ENCODE measurements around the gene CTBP1. TPM values are rescaled to one million over a fixed set of nuclear protein-coding genes. Genes with fewer than 3 reads are reported as not detected.

CTBP1 gene
- polyA plus RNA-seq, 1 donor (not counting 4 experiments of a cell fraction or from before 2014, with no cell fraction given) = 46.9 TPM

DNA sequence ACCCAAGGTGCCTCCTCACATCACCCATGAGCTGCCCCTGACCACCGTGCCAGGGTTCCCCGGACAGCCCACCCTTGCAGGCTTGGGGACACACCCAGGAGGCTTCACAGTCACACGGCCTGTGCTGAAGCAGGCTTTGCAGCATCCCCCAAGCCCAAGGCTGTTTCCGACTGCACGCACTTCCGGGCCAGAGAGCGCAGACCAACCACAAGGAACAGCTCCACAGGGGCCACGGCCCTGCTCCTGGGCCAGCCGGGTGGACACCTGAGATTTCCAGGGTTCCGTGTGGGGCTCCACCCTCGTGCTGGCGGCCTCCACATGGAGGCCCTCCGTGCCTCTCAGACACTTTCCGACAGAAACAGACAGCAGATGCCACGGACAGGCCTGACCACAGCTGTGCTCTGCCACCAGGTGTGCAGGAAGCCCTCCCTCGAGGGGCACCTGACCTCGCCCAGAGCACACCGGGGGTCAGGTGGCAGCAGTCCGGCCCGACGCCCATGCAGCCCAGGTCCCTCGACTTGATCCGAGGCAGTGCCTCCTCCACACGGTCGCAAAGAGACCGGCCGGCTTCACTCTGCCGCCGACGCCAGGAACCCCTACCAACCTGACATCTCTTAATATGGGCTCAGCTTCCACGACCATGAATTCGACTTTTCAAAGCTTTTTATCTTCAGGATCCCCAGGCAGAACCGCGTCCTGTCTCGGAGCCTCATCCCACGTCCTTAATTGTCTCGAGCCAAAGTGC is 8.0 kb downstream of the CTBP1 start:
- dilution Hi-C loops (cut with MboI; ENCODE audit: extremely low pct_ligation_motif_present, low sequenced_read_pairs) = no loop called here

DNA sequence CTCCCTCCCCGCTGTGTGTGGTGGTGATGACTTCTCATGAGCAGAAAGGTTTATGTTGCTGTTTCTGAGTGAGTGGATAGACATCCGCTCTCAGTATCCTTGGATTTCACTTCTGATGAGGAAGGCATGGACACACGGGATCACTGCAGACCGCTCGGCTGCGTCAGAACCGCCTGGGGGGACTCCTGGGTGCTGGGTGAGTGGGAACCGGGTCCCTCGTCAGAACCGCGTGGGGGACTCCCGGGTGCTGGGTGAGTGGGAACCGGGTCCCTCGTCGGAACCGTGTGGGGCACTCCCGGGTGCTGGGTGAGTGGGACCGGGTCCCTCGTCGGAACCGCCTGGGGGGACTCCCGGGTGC is 9.0 kb downstream of the CTBP1 start:
- FAIRE-seq = no peak

More for the DNA sequence above, 8.0 kb downstream of the CTBP1 start:
- peaks cover 34% of the 10 kb centered on the region for H4K20me1 ChIP-seq (ENCODE audit: control insufficient read depth, extremely low read depth, insufficient read depth, low read length)
- no peaks in the 10 kb centered on the region for H3K9me3 ChIP-seq (ENCODE audit: control insufficient read depth, low read depth, low read length)
- H2AFZ ChIP-seq (ENCODE audit: control insufficient read depth, low read length) = no peak overlapping the region
- no peak overlapping the region for H3K4me2 ChIP-seq (ENCODE audit: control insufficient read depth, extremely low read depth, insufficient read depth, low read depth, low read length)
- TF ChIP-seq, protein P1, sequence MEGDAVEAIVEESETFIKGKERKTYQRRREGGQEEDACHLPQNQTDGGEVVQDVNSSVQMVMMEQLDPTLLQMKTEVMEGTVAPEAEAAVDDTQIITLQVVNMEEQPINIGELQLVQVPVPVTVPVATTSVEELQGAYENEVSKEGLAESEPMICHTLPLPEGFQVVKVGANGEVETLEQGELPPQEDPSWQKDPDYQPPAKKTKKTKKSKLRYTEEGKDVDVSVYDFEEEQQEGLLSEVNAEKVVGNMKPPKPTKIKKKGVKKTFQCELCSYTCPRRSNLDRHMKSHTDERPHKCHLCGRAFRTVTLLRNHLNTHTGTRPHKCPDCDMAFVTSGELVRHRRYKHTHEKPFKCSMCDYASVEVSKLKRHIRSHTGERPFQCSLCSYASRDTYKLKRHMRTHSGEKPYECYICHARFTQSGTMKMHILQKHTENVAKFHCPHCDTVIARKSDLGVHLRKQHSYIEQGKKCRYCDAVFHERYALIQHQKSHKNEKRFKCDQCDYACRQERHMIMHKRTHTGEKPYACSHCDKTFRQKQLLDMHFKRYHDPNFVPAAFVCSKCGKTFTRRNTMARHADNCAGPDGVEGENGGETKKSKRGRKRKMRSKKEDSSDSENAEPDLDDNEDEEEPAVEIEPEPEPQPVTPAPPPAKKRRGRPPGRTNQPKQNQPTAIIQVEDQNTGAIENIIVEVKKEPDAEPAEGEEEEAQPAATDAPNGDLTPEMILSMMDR (optimal IDR thresholded peaks at IDR 0.05 in 1 of 3, IDR thresholded peaks at IDR 0.05 in 1 of 3, conservative IDR thresholded peaks at IDR 0.05 in 1 of 3; ENCODE audit: extremely low read depth in 1 of 3, insufficient read depth in 2 of 3, low read length in 3 of 3) = no peak
- no peak for TF ChIP-seq EZH2 (IDR thresholded peaks at IDR 0.05; ENCODE audit: low read length)
- no peak overlapping the region for H3K27ac ChIP-seq (ENCODE audit: control insufficient read depth, insufficient read depth, low read length)
- no peak overlapping the region for H3K4me3 ChIP-seq (ENCODE audit: control insufficient read depth in 2 of 3, extremely low read depth in 1 of 3, insufficient read depth in 2 of 3, low read depth in 1 of 3, low read length in 3 of 3)
- H3K4me1 ChIP-seq (ENCODE audit: control insufficient read depth, extremely low read depth, insufficient read depth, low read length) = peaks cover 2% of the 10 kb centered on the region
- FAIRE-seq = no peak
- H3K36me3 ChIP-seq (ENCODE audit: control insufficient read depth in 2 of 2, extremely low read depth in 1 of 2, insufficient read depth in 2 of 2, low read length in 2 of 2) = peaks cover 10 to 19% of the 10 kb centered on the region in 2 experiments
- no peak overlapping the region for H3K9ac ChIP-seq (ENCODE audit: control insufficient read depth, extremely low read depth, insufficient read depth, low read length)
- no peaks in the 10 kb centered on the region for H3K27me3 ChIP-seq (ENCODE audit: control insufficient read depth, extremely low read depth, insufficient read depth, low read length)
- no peak for DNase-seq (ENCODE audit: low read depth, low spot score)
- peaks cover 78% of the 10 kb centered on the region for H3K79me2 ChIP-seq (ENCODE audit: control insufficient read depth, insufficient read depth, low read length)
- no peaks in the 10 kb centered on the region for H3K9me1 ChIP-seq (ENCODE audit: control insufficient read depth, extremely low read depth, insufficient read depth, low read length)

More for the DNA sequence above, 9.0 kb downstream of the CTBP1 start:
- H3K79me2 ChIP-seq (ENCODE audit: control insufficient read depth, insufficient read depth, low read length) = peaks cover 75% of the 10 kb centered on the region
- TF ChIP-seq EZH2 (IDR thresholded peaks at IDR 0.05; ENCODE audit: low read length) = no peak
- TF ChIP-seq, protein P1 (optimal IDR thresholded peaks at IDR 0.05 in 1 of 3, IDR thresholded peaks at IDR 0.05 in 1 of 3, conservative IDR thresholded peaks at IDR 0.05 in 1 of 3; ENCODE audit: extremely low read depth in 1 of 3, insufficient read depth in 2 of 3, low read length in 3 of 3) = no peak
- H3K4me3 ChIP-seq (ENCODE audit: control insufficient read depth in 2 of 3, extremely low read depth in 1 of 3, insufficient read depth in 2 of 3, low read depth in 1 of 3, low read length in 3 of 3) = no peak overlapping the region
- H3K4me2 ChIP-seq (ENCODE audit: control insufficient read depth, extremely low read depth, insufficient read depth, low read depth, low read length) = no peak overlapping the region
- peaks cover 13 to 24% of the 10 kb centered on the region in 2 experiments for H3K36me3 ChIP-seq (ENCODE audit: control insufficient read depth in 2 of 2, extremely low read depth in 1 of 2, insufficient read depth in 2 of 2, low read length in 2 of 2)
- DNase-seq (ENCODE audit: low read depth, low spot score) = no peak
- H2AFZ ChIP-seq (ENCODE audit: control insufficient read depth, low read length) = no peak overlapping the region
- H3K27me3 ChIP-seq (ENCODE audit: control insufficient read depth, extremely low read depth, insufficient read depth, low read length) = no peaks in the 10 kb centered on the region
- peaks cover 4% of the 10 kb centered on the region for H3K4me1 ChIP-seq (ENCODE audit: control insufficient read depth, extremely low read depth, insufficient read depth, low read length)
- no peak overlapping the region for H3K27ac ChIP-seq (ENCODE audit: control insufficient read depth, insufficient read depth, low read length)
- dilution Hi-C loops (cut with MboI; ENCODE audit: extremely low pct_ligation_motif_present, low sequenced_read_pairs) = no loop called here
- peaks cover 30% of the 10 kb centered on the region for H4K20me1 ChIP-seq (ENCODE audit: control insufficient read depth, extremely low read depth, insufficient read depth, low read length)
- no peaks in the 10 kb centered on the region for H3K9me1 ChIP-seq (ENCODE audit: control insufficient read depth, extremely low read depth, insufficient read depth, low read length)
- H3K9me3 ChIP-seq (ENCODE audit: control insufficient read depth, low read depth, low read length) = no peaks in the 10 kb centered on the region
- no peak overlapping the region for H3K9ac ChIP-seq (ENCODE audit: control insufficient read depth, extremely low read depth, insufficient read depth, low read length)

Data from keratinocyte (primary cell).